NCI-H1048 (cell line): ENCODE results near the gene GATAD2B.
"Not testable (repeated sequence)": the region's sequence is repeated elsewhere in the genome, so short reads cannot be mapped to it uniquely, and the experiment has no call there.

ENCODE experiments used
- DNase-seq: peaks from one replicate; lab custom pipeline; 2025; lab: John Stamatoyannopoulos, UW

GATAD2B gene

GRCh38 chr1:153833968-153834367, 88.8 kb downstream of the GATAD2B start:
- DNase-seq = not testable (repeated sequence)

GRCh38 chr1:153833171-153833570, 89.6 kb downstream of the GATAD2B start:
- no peak for DNase-seq

GRCh38 chr1:153832293-153832692, 90.5 kb downstream of the GATAD2B start:
- DNase-seq = no peak

GRCh38 chr1:153831026-153831425, 91.7 kb downstream of the GATAD2B start:
- DNase-seq = no peak

GRCh38 chr1:153827168-153827964, 95.4 kb downstream of the GATAD2B start:
- no peak for DNase-seq

- no peak for DNase-seq
These were observed 103.9 kb downstream of the GATAD2B start for GRCh38 chr1:153818876-153819275.

- no peak for DNase-seq
These were observed 106.4 kb downstream of the GATAD2B start for GRCh38 chr1:153816283-153816889.

- DNase-seq = no peak
These were observed 116.7 kb downstream of the GATAD2B start for GRCh38 chr1:153805886-153806719.

GRCh38 chr1:153805042-153805745, 117.6 kb downstream of the GATAD2B start:
- DNase-seq = no peak

GRCh38 chr1:153804112-153804511, 118.7 kb downstream of the GATAD2B start:
- DNase-seq = no peak

- no peak for DNase-seq
These were observed 119.2 kb downstream of the GATAD2B start for GRCh38 chr1:153803470-153804056.

GRCh38 chr1:153801786-153802697, 120.7 kb downstream of the GATAD2B start:
- no peak for DNase-seq

- DNase-seq = no peak
These were observed 121.6 kb downstream of the GATAD2B start for GRCh38 chr1:153801028-153801625.

GRCh38 chr1:153800516-153800915, 122.3 kb downstream of the GATAD2B start:
- no peak for DNase-seq

GRCh38 chr1:153799566-153800465, 123.0 kb downstream of the GATAD2B start:
- DNase-seq = no peak

- DNase-seq = no peak
These were observed 123.8 kb downstream of the GATAD2B start for GRCh38 chr1:153799016-153799415.

GRCh38 chr1:153798468-153798780, 124.3 kb downstream of the GATAD2B start:
- no peak for DNase-seq

GRCh38 chr1:153796786-153797659, 125.7 kb downstream of the GATAD2B start:
- DNase-seq = peak; percentile 73
